ENCODE data around the gene ZMIZ1.

ZMIZ1 gene

GRCh38 chr10:79068562-79069324 lies at the start of gene ZMIZ1:
ZMIZ1 (plus strand) TSS chr10:79068966; CDS start chr10:79201633, 132,667 bp downstream.
- DNase-seq, result peak; percentile 91

- no peak for DNase-seq
Measured at GRCh38 chr10:79019441-79020014, 49.2 kb upstream of the ZMIZ1 start.

GRCh38 chr10:79020015-79020491 lies 48.7 kb upstream of the ZMIZ1 start:
- no peak for DNase-seq

- DNase-seq, result no peak
Measured at GRCh38 chr10:79020605-79021004, 48.2 kb upstream of the ZMIZ1 start.

- DNase-seq, result no peak
Measured at GRCh38 chr10:79021331-79021907, 47.3 kb upstream of the ZMIZ1 start.

GRCh38 chr10:79021948-79022499 lies 46.7 kb upstream of the ZMIZ1 start:
- no peak for DNase-seq

- DNase-seq, result peak; percentile 66
Measured at GRCh38 chr10:79022565-79023230, 46.1 kb upstream of the ZMIZ1 start.

- DNase-seq, result no peak
Measured at GRCh38 chr10:79023240-79024162, 45.3 kb upstream of the ZMIZ1 start.

- no peak for DNase-seq
Measured at GRCh38 chr10:79024296-79024695, 44.5 kb upstream of the ZMIZ1 start.

- no peak for DNase-seq
Measured at GRCh38 chr10:79024720-79025198, 44.0 kb upstream of the ZMIZ1 start.

- no peak for DNase-seq
Measured at GRCh38 chr10:79025199-79025832, 43.5 kb upstream of the ZMIZ1 start.

- DNase-seq, result no peak
Measured at GRCh38 chr10:79026341-79026761, 42.4 kb upstream of the ZMIZ1 start.

GRCh38 chr10:79026806-79027146 lies 42.0 kb upstream of the ZMIZ1 start:
- no peak for DNase-seq

GRCh38 chr10:79027147-79028055 lies 41.4 kb upstream of the ZMIZ1 start:
- no peak for DNase-seq

- no peak for DNase-seq
Measured at GRCh38 chr10:79028056-79028430, 40.7 kb upstream of the ZMIZ1 start.

GRCh38 chr10:79028451-79029010 lies 40.2 kb upstream of the ZMIZ1 start:
- DNase-seq, result no peak

- DNase-seq, result no peak
Measured at GRCh38 chr10:79029478-79030390, 39.0 kb upstream of the ZMIZ1 start.

- no peak for DNase-seq
Measured at GRCh38 chr10:79030705-79031104, 38.1 kb upstream of the ZMIZ1 start.

GRCh38 chr10:79031723-79032122 lies 37.0 kb upstream of the ZMIZ1 start:
- no peak for DNase-seq

All from 8988T (cell line).